Measurements from ENCODE around the gene KANSL1L.

GRCh38 chr2:210199186-210199765 lies 28.1 kb upstream of the KANSL1L start:
- TF ChIP-seq PAX8 (IDR thresholded peaks at IDR 0.05): no peak
- TF ChIP-seq POLR2AphosphoS5 (IDR thresholded peaks at IDR 0.05; ENCODE audit: low read length): no peak
- TF ChIP-seq HDAC6 (IDR thresholded peaks at IDR 0.05; ENCODE audit: unreplicated experiment): no peak
- TF ChIP-seq CTCF (IDR thresholded peaks at IDR 0.05 in 2 of 3, conservative IDR thresholded peaks at IDR 0.05 in 1 of 3; ENCODE audit: control insufficient read depth in 2 of 3, extremely low read depth in 1 of 3, insufficient read depth in 1 of 3, low read depth in 3 of 3, low read length in 3 of 3): peak; percentile 50 to 63 (median 55); a peak in 5 of 6 replicates
- no peak for TF ChIP-seq NFIC (IDR thresholded peaks at IDR 0.05; ENCODE audit: low read depth, low read length)
